Hematopoietic multipotent progenitor cell treated with erythropoietin and hydrocortisone succinate and interleukin-3 and kit ligand, for 4 days (in vitro differentiated cells): ENCODE results near the gene S100A10.

ENCODE experiments used
- DNase-seq: peaks from one replicate; pipeline ENCODE4 v3.0.0-alpha.2; 2015

Gene S100A10

DNA sequence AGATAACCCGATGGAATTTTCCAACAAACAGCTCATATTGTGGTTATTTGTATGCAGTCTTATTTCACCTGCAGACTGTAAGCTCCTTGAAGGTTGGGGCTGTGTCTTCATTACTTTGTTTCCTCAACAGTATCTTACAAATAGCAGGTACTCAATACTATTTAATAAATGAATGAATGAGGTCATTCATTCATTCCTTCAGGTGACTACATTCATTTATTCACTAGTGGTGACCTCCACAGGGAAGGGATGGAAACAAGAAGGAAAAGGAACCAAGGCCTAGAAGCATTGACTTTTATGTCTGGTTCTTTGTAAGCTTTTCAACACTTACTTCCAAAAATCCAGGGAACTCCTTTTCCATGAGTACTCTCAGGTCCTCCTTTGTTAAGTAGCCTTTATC lies 7.9 kb downstream of the S100A10 start:
- DNase-seq: no peak

DNA sequence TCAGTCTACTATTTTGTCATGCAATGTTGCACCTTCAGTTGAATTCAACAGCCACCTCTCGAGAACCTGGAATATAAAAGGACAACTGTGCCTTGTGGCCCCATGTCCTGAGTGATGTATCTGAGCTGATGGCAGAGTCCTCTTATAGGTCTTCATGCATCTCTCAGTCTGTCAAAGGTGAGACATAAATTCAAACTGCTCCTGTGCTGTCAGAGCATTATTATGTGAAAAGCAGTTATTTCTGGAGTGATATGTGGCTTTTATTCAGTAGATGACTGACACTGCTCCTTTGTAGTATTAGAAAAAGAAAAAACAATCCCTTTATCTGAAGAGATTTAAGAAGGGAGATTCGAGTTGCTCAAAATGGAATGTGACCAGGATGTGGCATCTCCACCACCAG lies 8.4 kb downstream of the S100A10 start:
- DNase-seq: no peak

DNA sequence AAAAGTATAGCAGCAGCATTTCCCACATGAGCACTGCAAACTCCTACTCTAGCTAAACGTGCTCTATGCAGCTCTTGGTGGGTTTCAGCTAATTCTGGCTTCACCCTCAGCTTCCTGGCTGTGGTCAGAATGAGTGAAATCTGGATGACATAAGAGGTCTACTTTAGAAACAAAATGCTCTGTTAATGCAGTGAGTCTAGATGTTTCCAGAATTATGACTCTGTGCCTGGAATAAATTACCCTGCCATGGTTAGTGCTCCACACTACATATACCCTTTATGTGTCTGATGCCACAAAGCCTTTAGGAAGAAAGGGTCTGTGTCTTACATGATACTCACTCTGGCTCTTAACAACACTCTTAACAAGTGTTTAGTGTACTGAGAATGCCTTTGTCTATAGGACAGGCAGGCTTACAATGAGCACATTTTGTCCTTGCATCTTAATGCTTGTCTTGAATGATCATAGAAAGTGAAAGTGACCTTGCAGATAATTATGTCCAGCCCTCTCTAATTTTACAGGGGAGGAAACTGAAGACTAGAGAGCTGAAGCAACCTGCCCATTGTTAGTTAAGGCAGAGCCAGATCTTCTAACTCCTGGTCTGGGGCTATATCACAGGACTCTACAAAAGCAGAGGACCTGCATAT lies 9.2 kb downstream of the S100A10 start:
- peak; percentile 50 for DNase-seq

DNA sequence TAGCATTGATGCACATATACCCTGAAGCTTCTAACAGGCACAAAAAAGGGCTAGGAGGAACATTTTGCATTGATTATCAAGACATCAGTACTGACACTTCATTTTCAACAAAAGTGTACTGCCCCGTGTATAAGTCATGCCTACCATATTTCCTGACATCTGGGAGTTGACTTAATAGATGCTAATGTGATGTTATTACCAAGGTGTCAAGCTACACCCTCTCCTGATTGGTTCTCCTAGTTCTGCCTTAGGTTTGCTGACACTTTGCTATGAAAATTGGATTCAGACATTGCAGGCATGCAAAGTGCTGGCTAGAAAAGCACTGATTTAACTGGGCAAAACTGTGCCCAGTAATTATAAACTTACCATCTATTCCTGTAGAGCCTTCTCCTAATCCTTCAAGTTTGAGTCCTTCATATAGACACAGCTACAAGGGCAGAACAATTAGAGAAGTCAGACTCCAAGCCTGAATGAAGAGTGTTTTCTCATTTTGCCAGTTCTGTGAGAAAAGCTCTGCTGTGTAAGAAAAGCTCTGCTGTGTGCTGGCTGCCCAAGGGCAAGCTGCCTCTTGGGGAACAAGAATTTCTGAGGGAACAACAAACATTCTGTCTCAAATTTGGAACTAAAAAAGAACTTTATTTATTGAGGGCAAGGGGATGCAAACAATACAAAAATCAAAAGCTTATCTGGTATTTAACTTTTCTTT lies 11.2 kb downstream of the S100A10 start:
- DNase-seq: no peak

DNA sequence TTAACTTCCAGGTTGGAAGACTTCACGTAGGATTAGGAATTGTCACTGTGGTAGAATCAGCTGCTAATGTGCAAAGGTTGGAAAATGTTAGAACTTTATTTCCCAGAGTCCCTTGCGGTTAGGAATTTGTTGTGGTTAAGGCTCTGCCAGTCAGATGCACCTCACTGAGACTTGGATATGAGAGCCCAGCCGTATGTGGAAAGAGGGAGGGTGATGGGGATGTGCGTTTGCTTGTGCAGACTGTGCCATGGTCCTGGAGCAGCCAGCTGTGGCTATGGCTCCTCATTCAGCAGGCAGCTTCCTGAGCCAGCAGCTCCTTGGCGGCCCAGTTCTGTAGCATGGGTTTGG lies 12.5 kb downstream of the S100A10 start:
- DNase-seq: no peak

DNA sequence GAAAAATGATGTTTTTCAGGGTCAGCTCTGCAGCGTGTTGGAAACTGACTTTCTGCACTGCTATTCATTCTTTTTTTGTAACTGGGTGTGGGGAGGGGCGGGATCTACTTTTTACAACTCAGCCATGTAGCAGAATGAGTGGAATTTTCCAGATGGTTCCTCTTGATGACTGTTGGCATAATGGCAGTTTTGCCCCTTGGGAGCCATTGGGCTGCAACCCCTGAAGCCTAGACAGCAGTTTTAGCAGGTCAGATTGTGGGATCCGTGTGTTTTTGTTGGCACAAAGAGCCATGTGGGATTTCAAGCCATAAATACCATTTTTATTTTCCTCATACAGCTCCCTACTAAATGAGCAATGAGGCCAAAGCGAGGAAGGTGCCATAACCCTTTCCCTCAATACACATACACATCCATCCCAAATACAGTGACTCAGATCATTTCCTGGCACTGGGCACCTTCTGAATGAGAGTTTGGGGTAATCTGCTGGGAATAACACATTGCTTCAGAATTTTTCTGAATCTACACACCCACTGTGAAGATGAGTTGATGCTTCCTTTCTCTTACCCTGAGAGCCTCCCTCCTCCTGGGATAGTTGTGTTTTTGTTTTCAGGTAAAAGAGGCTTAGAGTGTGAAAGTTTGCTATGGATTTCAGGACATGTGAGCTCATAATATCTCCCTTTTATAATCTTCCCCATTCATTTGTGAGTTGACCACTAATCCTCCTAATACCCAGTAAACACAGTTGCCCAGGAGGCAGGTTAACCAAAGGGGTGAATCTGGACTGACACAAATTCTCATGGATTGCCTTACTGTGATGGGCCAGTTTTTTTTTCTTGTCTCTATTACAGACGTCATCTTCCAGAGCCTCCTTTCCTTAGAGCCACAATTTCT lies 13.1 kb downstream of the S100A10 start:
- no peak for DNase-seq

DNA sequence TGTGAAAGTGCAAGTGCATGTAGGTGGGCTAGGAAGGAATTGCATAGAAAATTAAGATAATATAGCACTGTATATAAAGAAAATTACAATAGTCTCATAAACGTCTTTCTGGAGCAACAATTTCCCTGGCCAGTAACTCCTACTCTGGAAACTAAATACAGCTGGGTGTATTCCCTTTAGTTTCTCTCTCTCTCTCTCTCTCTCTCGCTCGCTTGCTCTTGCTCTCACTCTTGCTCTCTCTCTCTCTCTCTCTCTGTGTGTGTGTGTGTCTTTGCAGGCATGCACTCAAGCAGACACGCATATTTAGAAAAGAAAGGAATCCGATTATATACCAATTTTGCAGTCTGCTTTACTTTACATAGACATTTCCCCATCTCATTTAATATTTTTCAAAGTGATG lies 14.7 kb downstream of the S100A10 start:
- no peak for DNase-seq

DNA sequence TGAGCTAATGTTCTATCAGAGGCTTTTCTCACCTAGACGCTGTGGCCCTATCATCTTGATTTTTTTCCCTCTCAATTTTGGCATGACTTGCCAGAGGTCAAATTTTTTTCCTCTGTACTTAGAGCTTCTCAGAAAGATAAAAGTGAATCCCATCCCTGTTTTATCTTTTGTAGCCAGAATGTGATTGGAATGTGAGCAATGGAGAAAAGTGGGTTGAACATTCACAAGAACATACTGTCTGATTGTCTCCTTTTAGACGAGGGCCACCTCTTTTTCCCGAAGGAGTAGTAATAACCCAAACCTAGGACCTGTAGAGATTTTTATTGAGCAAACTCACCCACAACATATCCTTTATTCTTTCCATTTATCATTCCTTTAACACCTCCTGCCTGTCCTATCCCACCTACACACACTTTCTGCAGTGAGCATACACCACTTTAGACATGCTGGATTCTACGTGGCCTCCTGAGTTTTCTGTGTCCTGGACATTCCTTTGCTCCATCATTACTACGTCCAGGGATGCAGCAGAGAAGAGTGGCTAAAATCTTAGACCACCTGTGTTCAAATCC lies 15.9 kb downstream of the S100A10 start:
- DNase-seq: no peak

DNA sequence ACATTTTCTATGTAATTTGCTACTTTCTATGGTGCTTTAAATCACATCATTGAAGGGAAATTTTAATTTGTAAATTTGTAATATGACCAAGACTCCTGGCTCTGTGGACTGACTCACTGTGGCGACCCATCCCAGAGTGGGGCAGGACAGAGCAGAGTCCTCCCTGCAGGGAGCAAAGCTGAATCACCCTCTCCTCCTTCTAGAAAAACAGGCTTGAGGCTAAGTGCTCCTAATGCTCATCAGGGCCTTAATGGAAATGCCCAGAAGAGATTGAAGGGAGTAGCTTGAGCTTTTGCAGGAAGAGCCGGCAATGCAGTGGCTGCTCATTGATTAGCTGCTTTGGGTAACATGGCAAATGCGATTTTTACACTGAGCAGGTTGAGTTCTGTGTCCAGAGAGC lies 16.8 kb downstream of the S100A10 start:
- no peak for DNase-seq

DNA sequence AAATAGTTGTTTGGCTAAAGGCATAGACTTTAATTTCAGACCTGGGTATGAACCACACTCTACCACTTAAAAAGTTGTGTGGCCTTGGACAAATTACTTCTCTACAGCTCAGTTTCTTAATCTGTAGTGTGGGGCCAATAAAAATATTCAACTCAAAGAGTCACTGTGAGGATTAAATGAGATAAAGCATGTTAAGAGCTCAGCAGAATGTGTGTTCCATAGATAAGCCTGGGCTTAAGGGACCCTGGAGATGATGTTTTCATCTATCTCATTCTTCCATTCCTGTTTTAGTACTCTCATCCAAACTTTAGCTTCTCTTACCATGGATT lies 17.7 kb downstream of the S100A10 start:
- peak; percentile 88 for DNase-seq

DNA sequence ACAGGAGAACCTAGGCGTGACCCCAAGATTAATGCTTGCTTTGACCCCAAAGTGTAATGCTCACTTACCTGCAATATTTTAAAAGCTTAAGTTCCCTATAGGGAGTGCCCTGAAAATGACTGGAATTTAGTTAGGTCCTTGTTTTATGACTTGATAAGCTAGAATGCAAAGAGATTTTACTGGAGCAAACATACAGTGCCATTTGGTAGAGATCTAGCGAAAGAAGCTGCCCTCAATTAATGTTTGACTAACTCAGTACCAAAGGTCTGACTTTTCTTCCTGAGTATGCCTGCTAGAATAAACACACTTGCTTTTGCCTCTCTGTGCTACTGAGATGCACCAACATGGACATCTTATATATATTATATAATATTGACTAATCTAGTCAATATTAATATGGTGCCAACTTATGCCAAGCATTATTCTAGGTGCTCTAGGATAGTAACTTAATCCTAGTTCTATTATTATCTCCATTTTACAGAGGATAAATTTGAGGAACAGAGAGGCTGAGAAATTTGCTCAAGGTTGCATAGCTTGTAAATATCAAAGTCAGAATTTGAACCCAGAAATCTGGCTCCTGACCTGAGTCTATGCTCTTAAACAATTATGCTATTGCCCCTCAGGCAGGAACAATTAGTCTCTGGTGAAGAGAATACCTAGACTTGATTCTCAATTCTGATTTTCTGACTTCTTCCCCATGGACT lies 18.2 kb downstream of the S100A10 start:
- no peak for DNase-seq

DNA sequence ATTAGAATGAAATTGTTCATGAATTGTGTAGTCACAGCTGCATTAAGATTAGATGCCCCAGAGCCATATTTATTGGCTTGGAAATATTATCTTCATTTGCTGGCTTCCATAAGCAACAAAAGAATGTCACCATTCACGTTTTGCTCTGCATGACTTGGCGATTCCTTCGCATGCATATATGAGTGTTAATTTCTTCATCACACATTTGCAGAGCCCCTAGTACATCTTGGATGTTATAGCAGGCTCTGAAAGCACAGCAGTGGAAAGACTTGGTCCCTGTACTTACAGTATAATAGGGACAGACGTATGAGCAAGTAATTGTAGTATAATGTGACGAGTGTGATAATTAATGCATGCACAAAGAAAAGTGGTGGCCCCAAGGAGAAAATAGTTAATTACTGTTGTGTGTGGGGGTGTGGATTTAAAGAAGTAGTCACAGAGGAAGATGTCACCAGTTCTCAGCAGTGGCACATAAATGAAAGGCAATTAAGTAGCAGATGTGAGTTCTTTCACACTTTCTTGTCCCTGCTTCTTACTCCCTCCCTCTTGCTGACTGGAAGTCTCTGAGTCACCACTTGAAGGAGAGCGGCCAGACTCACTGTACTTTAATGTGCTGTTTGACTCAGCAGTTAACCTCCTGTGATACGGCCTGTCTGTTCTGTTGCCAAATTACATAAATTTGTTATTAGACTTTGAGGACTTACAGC lies 21.0 kb downstream of the S100A10 start:
- peak; percentile 83 for DNase-seq

DNA sequence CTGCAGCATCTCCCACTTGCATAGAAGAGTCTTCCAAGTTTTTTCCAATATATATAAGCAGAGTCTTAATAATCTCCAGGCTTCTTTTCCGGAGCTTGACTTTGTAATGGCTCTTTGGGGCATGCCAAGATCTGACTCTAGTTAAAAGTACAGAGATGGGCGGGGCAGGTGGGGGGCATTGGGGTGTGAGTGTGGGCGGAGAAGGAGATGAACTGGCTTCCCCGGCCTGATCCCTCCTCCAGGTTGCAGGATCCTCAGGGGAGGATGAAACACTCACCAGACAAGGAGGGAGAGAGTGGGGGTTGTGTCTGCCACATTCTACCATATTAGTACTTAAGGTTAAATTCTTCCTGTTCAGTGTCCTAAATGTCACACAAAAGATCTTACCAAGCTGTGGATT lies 23.0 kb downstream of the S100A10 start:
- no peak for DNase-seq

DNA sequence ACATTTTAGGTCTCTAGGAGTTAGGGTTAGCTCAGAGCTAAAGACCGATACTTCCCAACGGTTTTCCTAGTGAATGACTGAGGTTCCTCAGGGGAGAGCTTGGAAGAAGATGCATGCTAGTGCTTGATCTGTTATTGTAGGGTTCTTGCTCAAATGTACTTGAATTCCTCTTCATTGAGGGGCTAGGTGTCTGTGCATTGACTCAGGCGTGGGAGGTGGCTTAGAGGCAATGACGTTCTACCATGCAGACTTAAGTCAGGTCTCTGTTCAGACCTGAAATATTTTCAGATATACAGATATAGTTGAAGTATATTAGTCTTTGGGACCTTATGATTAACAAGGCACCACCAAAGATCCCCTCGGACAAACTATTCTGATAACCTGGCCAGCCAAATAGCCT lies 23.5 kb downstream of the S100A10 start:
- DNase-seq: no peak

DNA sequence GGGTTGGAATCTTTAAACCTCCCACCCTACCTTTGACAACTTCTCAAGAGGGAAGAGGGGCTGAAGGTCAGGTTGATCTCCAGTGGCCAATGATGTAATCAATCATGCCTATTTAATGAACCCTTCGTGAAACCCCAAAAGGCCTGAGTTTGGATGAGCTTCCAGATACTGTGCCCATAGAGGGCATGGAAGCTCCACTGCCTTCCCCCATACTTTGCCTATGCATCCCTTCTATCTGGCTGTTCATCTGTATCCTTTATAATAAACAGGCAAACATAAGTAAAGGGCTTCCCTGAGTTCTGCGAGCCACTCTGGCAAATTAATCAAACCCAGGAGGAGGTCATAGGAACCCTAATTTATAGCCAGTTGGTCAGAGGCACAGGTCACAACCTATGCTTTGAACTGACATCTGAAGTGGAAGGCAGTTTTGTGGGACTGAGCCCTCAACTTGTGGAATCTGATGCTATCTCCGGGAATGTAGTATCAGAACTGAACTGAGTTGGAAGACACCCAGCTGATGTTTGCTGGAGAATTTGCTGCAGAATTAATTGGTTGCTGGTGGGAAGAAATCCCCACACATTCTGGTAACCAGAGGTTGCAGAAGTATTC lies 24.8 kb downstream of the S100A10 start:
- no peak for DNase-seq

DNA sequence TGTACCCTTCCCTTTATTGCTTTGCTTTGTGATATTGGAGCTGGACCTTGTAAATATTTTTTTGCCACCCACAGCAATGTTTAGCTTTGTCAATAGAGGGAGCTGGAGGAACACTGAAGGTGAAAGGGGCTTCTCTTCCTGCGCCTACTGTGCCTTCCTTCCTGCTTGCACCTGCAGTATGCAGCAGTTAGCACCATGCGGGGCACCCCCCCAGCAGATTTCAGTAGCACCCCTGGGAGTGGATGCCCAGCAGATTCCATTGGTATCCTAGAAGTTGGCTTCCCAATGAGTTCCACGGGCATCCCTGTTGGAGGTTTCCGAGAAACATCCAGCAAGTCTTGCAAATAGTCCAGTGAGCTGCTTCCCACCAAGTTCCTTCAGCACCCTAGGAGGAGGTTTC lies 25.6 kb downstream of the S100A10 start:
- DNase-seq: peak; percentile 85

DNA sequence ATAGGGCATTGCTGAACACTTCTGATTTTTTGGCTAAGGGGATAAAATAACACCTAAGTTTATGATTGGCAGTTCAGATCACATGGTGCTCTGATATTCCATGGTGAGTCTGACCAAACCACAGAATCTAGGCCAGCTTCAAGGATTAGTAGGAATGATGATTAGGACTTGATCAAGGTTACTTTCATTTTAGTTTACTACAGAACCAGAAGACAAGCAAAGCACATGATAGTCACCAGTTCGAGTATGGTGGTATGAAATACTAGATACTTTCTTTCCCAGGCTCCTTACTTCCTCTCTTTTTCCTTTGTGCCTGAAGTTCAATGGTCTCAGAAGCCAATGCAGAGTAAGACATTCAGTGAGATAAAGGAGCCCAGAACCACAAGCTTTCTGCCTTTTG lies 26.6 kb downstream of the S100A10 start:
- DNase-seq: no peak

DNA sequence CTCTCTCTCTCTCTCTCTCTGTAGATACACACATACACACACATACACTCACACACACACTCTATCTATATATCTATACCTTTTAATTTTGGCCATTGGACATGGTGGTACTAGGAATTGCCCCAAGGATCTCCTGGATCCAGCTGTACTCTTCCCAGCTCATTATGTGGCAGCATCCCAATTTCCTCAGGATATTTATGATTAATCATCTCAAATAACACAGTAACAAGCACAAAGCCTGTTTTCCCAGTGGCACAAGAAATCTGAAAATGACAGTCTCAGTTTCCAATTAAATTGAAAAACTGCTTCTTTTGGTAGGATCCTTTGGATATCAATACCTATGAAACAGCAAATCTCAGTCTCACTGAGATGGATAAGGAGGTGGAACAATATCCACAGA lies 27.6 kb downstream of the S100A10 start:
- DNase-seq: no peak

DNA sequence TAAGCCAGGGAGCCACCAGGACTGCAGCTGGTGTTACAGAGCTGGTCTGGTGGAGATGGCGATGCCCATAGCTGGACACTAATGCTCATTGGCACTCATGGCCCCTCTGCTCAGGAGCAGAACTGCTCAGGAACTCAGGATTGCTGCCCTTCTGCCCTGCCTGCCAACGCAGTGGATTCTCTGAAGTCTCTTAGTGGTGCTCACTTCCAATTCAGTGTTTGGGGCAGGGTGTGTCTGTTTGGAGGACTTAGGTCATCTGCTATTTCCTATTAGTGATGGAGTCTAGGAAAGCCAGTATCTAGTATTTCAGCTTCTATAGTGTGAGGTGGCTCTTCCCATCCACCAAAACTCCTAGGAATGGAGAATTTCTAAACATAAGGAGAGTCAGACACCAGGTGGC lies 29.1 kb downstream of the S100A10 start:
- no peak for DNase-seq

DNA sequence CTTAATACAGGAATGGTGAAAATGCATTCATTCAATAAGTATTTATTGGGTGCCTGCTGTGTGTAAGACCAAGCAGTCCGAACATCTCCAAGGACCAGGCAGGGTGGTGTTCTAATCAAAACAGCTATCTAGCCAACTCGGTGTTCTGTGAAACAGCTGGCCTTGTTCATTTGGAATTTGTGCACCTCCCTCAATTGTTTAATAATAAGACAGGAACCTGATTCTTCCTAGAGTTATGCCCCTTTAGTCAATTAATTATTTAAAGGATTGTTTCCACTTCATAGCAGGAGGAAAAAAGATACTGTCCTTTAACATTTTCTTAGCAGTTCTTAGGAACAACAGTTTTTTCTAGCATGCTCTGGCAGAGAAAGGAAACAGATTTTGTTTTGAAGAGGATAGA lies 30.4 kb downstream of the S100A10 start:
- no peak for DNase-seq

DNA sequence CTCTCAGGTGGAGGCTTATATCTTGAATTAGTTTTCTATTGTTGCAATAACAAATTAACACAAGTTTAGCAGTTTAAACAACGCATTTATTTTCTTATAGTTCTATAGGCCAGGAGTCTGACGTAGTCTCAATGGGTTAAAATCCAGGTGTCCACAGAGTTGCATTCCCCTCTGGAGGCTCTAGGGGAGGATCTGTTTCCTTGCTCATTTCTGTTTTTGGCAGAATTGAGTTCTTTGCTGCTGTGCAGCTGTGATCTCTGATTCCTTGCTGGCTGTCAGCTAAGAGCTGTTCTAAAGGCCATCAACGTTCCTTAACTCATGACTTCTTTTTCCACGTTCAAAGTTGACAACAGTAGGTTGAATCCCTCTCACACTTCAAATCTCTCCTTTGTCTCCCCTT lies 31.8 kb downstream of the S100A10 start:
- DNase-seq: no peak
